PC-3 (cell line): ENCODE data around the gene LRP1B. TPM values are rescaled to one million over a fixed set of nuclear protein-coding genes. Genes with fewer than 3 reads are reported as not detected.

Experiments
- ATAC-seq: fragments of 200-7000 bp; cut with Tn5 transposase; 2 replicates; pipeline ENCODE4 v1.9.1; 2020; ENCODE audit warnings: mild to moderate bottlenecking, moderate library complexity
- BruUV-seq: library from RNA; stranded (reverse); fragments of 400-500 nt; replicated peaks from 2 replicates; lab custom pipeline; 2021; lab: Mats Ljungman, UMichigan
- CTCF ChIA-PET: fragments of 300-600 bp; sonication (Branson Sonifier 250); formaldehyde crosslinking; loops from one replicate; lab custom pipeline; 2022; ENCODE audit warnings: antibody characterized with exemption; lab: Charles Lee
- POLR2A ChIA-PET: fragments of 300-600 bp; sonication (Branson Sonifier 250); formaldehyde crosslinking; loops from one replicate; lab custom pipeline; 2022; ENCODE audit warnings: antibody characterized with exemption; ENCODE audit not compliant: unreplicated experiment; lab: Charles Lee
- DNase-seq: peaks from one replicate; pipeline ENCODE4 v3.0.0-alpha.2; 2015
- H2AFZ ChIP-seq: fragments of 300-600 bp; sonication (generic); 2 replicates; pipeline ENCODE4 v1.6.0; 2016; ENCODE audit warnings: antibody characterized with exemption, low read length
- H3F3A ChIP-seq: fragments of 300-600 bp; sonication (generic); one replicate; pipeline ENCODE4 v1.6.0; 2017; ENCODE audit warnings: antibody characterized with exemption, low read length, control low read depth, mild to moderate bottlenecking; ENCODE audit not compliant: unreplicated experiment
- H3K27ac ChIP-seq: fragments of 300-600 bp; sonication (generic); 2 replicates; pipeline ENCODE4 v1.5.1; 2016; ENCODE audit warnings: mild to moderate bottlenecking, low read length
- H3K27me3 ChIP-seq: fragments of 300-600 bp; sonication (generic); 2 replicates; pipeline ENCODE4 v1.6.1; 2016; ENCODE audit warnings: low read length, mixed read lengths
- H3K36me3 ChIP-seq: fragments of 300-600 bp; sonication (generic); 2 replicates; pipeline ENCODE4 v1.6.1; 2016; ENCODE audit warnings: low read depth, mixed run types, low read length, mixed read lengths
- H3K4me1 ChIP-seq: fragments of 300-600 bp; sonication (generic); 2 replicates; pipeline ENCODE4 v1.5.1; 2016; ENCODE audit warnings: low read length; ENCODE audit not compliant: insufficient read depth
- H3K4me2 ChIP-seq: fragments of 300-600 bp; sonication (generic); 2 replicates; pipeline ENCODE4 v1.6.0; 2016; ENCODE audit warnings: low read length
- H3K4me3 ChIP-seq: fragments of 300-600 bp; sonication (generic); 2 replicates; pipeline ENCODE4 v1.5.1; 2016; ENCODE audit warnings: mild to moderate bottlenecking, low read length, mixed read lengths
- H3K79me2 ChIP-seq: fragments of 300-600 bp; sonication (generic); 2 replicates; pipeline ENCODE4 v1.6.1; 2017; ENCODE audit warnings: low read length, mixed read lengths
- H3K9ac ChIP-seq: fragments of 300-600 bp; sonication (generic); 2 replicates; pipeline ENCODE4 v1.6.0; 2016; ENCODE audit warnings: mild to moderate bottlenecking, low read length
- H3K9me2 ChIP-seq: fragments of 300-600 bp; sonication (generic); replicated peaks from 2 replicates; pipeline ENCODE4 v1.6.1; 2016; ENCODE audit warnings: mixed run types, low read length, mixed read lengths
- H3K9me3 ChIP-seq: fragments of 300-600 bp; sonication (generic); 2 replicates; pipeline ENCODE4 v1.6.1; 2016; ENCODE audit warnings: low read length, mixed read lengths
- H4K20me1 ChIP-seq: fragments of 300-600 bp; sonication (generic); 2 replicates; pipeline ENCODE4 v1.6.1; 2016; ENCODE audit warnings: low read length, mixed read lengths
- EZH2 ChIP-seq: fragments of 300-600 bp; sonication (generic); IDR thresholded peaks from one replicate; pipeline ENCODE4 v1.6.1; 2017; ENCODE audit warnings: antibody characterized with exemption, mild to moderate bottlenecking, low read length; ENCODE audit not compliant: unreplicated experiment
- EZH2phosphoT487 ChIP-seq: fragments of 300-600 bp; sonication (generic); IDR thresholded peaks from 2 replicates; pipeline ENCODE4 v1.6.1; 2018; ENCODE audit warnings: mild to moderate bottlenecking, antibody characterized with exemption, low read length, borderline replicate concordance
- intact Hi-C: fragments of 100-400 bp; cut with micrococcal nuclease; formaldehyde crosslinking; loops from 2 replicates; pipeline ENCODE4 v1.9.0; 2023
- total RNA-seq: library from RNA; depleted of rRNA; stranded (reverse); fragments of >200 nt; gene quantifications from 2 replicates; pipeline ENCODE4 v1.2.3, GENCODE V29; 2014
- TF ChIP-seq, protein P1 (sequence below): fragments of 300-600 bp; sonication (generic); conservative IDR thresholded peaks from 2 replicates; pipeline ENCODE4 v1.5.1; 2017; ENCODE audit warnings: antibody characterized with exemption, low read depth, mild to moderate bottlenecking, low read length

Gene LRP1B
- total RNA-seq, 1 experiment from 2014 or later: 0.04 TPM

DNA sequence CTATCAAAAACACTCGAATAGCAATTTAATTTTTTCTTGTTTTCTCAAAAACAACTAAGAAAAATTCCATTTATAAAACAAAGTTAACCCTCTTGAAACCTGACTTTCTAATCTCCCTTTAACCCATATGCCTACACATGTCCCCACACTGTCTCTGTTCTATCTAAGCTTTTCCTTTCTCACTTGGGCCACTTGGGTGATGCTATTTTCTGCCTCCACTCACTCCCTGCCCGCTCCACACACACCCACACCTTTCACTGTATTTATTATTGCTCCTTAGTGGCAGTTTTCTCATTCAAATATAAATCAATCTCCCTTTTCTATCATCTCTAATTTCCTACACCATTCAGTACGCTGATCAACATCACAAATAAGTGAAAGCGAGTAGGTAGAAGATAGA, 531.1 kb downstream of the LRP1B start:
- no peaks in the 10 kb centered on the region for H3K27me3 ChIP-seq
- no peaks in the 10 kb centered on the region for H3K4me1 ChIP-seq
- no peaks in the 10 kb centered on the region for H3K9me2 ChIP-seq
- H3K27ac ChIP-seq: no peak overlapping the region
- H3K9ac ChIP-seq: no peak overlapping the region
- H3K4me2 ChIP-seq: no peak overlapping the region
- BruUV-seq: no TSS peak
- H3K4me3 ChIP-seq: no peak overlapping the region
- TF ChIP-seq EZH2: no peak
- TF ChIP-seq, protein P1, sequence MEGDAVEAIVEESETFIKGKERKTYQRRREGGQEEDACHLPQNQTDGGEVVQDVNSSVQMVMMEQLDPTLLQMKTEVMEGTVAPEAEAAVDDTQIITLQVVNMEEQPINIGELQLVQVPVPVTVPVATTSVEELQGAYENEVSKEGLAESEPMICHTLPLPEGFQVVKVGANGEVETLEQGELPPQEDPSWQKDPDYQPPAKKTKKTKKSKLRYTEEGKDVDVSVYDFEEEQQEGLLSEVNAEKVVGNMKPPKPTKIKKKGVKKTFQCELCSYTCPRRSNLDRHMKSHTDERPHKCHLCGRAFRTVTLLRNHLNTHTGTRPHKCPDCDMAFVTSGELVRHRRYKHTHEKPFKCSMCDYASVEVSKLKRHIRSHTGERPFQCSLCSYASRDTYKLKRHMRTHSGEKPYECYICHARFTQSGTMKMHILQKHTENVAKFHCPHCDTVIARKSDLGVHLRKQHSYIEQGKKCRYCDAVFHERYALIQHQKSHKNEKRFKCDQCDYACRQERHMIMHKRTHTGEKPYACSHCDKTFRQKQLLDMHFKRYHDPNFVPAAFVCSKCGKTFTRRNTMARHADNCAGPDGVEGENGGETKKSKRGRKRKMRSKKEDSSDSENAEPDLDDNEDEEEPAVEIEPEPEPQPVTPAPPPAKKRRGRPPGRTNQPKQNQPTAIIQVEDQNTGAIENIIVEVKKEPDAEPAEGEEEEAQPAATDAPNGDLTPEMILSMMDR: no peak
- no peak for TF ChIP-seq EZH2phosphoT487
- DNase-seq (no peak), ATAC-seq (no peak)
- ChIA-PET POLR2A (no interaction called here), CTCF (no interaction called here)
- no peaks in the 10 kb centered on the region for H3K9me3 ChIP-seq
- H3K36me3 ChIP-seq: no peaks in the 10 kb centered on the region
- H3F3A ChIP-seq: no peaks in the 10 kb centered on the region
- H4K20me1 ChIP-seq: no peaks in the 10 kb centered on the region
- no peak overlapping the region for H2AFZ ChIP-seq
- H3K79me2 ChIP-seq: no peaks in the 10 kb centered on the region
- intact Hi-C loops: no loop called here

DNA sequence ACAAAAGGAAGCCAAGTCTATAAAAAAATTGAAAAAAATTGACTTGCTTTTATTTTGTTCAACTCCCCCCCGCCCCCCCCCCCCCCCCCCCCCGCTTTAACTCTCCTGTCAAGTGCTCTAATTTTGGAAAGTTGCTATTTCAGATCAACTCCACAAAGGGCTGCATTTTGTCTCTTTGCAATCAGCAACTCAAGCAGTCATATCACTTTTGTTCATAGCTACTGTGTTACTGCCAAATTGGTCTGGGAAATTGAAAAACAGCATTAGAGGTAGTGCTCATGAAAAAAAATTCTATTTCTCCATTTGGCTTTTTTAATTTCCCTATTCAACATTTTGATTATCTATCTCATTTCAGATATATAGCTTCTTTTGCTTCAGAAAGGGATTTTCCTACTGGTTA, 531.8 kb downstream of the LRP1B start:
- no peaks in the 10 kb centered on the region for H3K79me2 ChIP-seq
- no TSS peak for BruUV-seq
- ChIA-PET CTCF (no interaction called here), POLR2A (interaction anchor here (0.8 kb wide), 1 partner anchor 1213 kb away, joined by 12 read pairs; no protein-coding TSS in a partner anchor)
- no peaks in the 10 kb centered on the region for H3K9me2 ChIP-seq
- no peak overlapping the region for H3K4me3 ChIP-seq
- no peak overlapping the region for H2AFZ ChIP-seq
- TF ChIP-seq EZH2phosphoT487 (no peak), EZH2 (no peak)
- TF ChIP-seq, protein P1: no peak
- DNase-seq (no peak), ATAC-seq (no peak)
- H3K4me2 ChIP-seq: no peak overlapping the region
- no peak overlapping the region for H3K9ac ChIP-seq
- H4K20me1 ChIP-seq: no peaks in the 10 kb centered on the region
- intact Hi-C loops: no loop called here
- H3K27me3 ChIP-seq: no peaks in the 10 kb centered on the region
- H3K36me3 ChIP-seq: no peaks in the 10 kb centered on the region
- H3K9me3 ChIP-seq: no peaks in the 10 kb centered on the region
- H3K4me1 ChIP-seq: no peaks in the 10 kb centered on the region
- H3F3A ChIP-seq: no peaks in the 10 kb centered on the region
- no peak overlapping the region for H3K27ac ChIP-seq

GRCh38 chr2:141595316-141595920, 535.4 kb downstream of the LRP1B start:
- Histone ChIP-seq H3K4me2 (no peak overlapping the region), H3K79me2 (no peaks in the 10 kb centered on the region), H3K36me3 (no peaks in the 10 kb centered on the region), H3K9me3 (no peaks in the 10 kb centered on the region), H3K4me3 (no peak overlapping the region), H3K27me3 (no peaks in the 10 kb centered on the region), H3K9me2 (no peaks in the 10 kb centered on the region), H2AFZ (no peak overlapping the region), H3F3A (no peaks in the 10 kb centered on the region), H3K27ac (no peak overlapping the region), H3K4me1 (no peaks in the 10 kb centered on the region), H3K9ac (no peak overlapping the region), H4K20me1 (no peaks in the 10 kb centered on the region)
- CTCF ChIA-PET: no interaction called here
- TF ChIP-seq EZH2phosphoT487 (no peak), EZH2 (no peak)
- TF ChIP-seq, protein P1: no peak
- intact Hi-C loops: no loop called here
- POLR2A ChIA-PET: no interaction called here
- no TSS peak for BruUV-seq
- DNase-seq: no peak
- peak; percentile 61; the same call in 1 of the 2 replicates for ATAC-seq
